Adrenal gland (tissue), 12 donors: ENCODE measurements around the gene RASA3. TPM values are rescaled to one million over a fixed set of nuclear protein-coding genes. Genes with fewer than 3 reads are reported as not detected.
"Not testable (repeated sequence)": the region's sequence is repeated elsewhere in the genome, so short reads cannot be mapped to it uniquely, and the experiment has no call there.

Experiments
- DNase-seq, 7 donors: peaks; one replicate each; pipeline ENCODE4 v3.0.0-alpha.2; 2019 to 2020
- H3K27ac ChIP-seq, 5 donors: fragments of 200-600 bp; sonication (generic) in 4 of 5; 1 replicate in 3 of 5; 2 replicates in 2 of 5; pipeline versions ENCODE4 v1.5.1 to v1.8.0; 2016 to 2020; ENCODE audit warnings: mild to moderate bottlenecking in 1 of 5
- H3K27me3 ChIP-seq: fragments of 200-600 bp; 2 replicates; pipeline ENCODE4 v1.8.0; 2021
- H3K36me3 ChIP-seq, 2 donors: fragments of 200-600 bp; replicated peaks in 1 of 2; 1 replicate in 1 of 2; 2 replicates in 1 of 2; pipeline versions ENCODE4 v1.5.1 to v1.8.0; 2018 to 2022
- H3K4me1 ChIP-seq, 2 donors: fragments of 200-600 bp; replicated peaks in 1 of 2; 1 replicate in 1 of 2; 2 replicates in 1 of 2; pipeline versions ENCODE4 v1.5.1 to v1.8.0; 2018 to 2021
- H3K4me3 ChIP-seq, 4 donors: fragments of 200-600 bp; sonication (generic) in 3 of 4; one replicate each; pipeline ENCODE4 v1.5.1; 2016 to 2018
- H3K9me3 ChIP-seq, 3 donors: fragments of 200-600 bp; sonication (generic) in 1 of 3; replicated peaks in 1 of 3; 1 replicate in 2 of 3; 2 replicates in 1 of 3; pipeline versions ENCODE4 v1.5.1 to v1.8.0; 2016 to 2021
- CTCF ChIP-seq, 6 experiments: fragments of 450-650 bp in 4 of 6; fragments of 200-600 bp in 2 of 6; sonication (generic) in 1 of 6; IDR thresholded peaks; 1 replicate in 5 of 6; 2 replicates in 1 of 6; pipeline versions ENCODE4 v1.5.1 to v1.8.0; 2016 to 2021; ENCODE audit warnings: antibody characterized with exemption in 6 of 6, mild to moderate bottlenecking in 2 of 6, moderate library complexity in 1 of 6
- POLR2A ChIP-seq, 2 donors: fragments of 450-650 bp; IDR thresholded peaks; one replicate each; pipeline ENCODE4 v1.6.1; 2017; ENCODE audit warnings: antibody characterized with exemption in 2 of 2, mild to moderate bottlenecking in 2 of 2, moderate library complexity in 1 of 2
- WGBS, 4 donors: extraction: QIAGEN DNeasy Blood & Tissue Kit in 2 of 4; methylation state at CpG; one replicate each; pipeline versions ENCODE4 v1.1.5 to v1.1.7; 2013 to 2017; 5-methylcytosine and 5-hydroxymethylcytosine counted together
- intact Hi-C, 2 donors: fragments of 100-400 bp; cut with DNase I; formaldehyde crosslinking; loops; one replicate each; pipeline versions ENCODE4 v1.14.1 to v1.15.0; 2022 to 2023
- polyA plus RNA-seq, 3 donors: library from polyadenylated mRNA; stranded (reverse); fragments of 200-250 nt in 2 of 3; fragments of 350-450 nt in 1 of 3; fragmentation: Illumina TruSeq in 1 of 3; extraction: RNeasy Lipid Tissue Mini Kit (QIAGEN cat#74804) in 1 of 3; gene quantifications; one replicate each; pipeline ENCODE4 v1.2.3, GENCODE V29; 2013 to 2014
- total RNA-seq, 9 donors: library from RNA; depleted of rRNA in 4 of 9; stranded (reverse); fragments of >200 nt in 4 of 9; fragments of 120-200 nt in 1 of 9; fragmentation: NEBNext Ultra II Directional in 1 of 9; extraction: Animal tissue kit (Norgen Biotek cat#: 25700) in 1 of 9; gene quantifications; one replicate each; pipeline versions ENCODE4 v1.1.0 to v1.2.4, GENCODE V29; 2013 to 2023
- donor health status: healthy with polysubstance abuse.
- donor health status: Bipolar disorder and iron deficiency.
- donor health status: DM: yes; HTN: yes; CAD: no.
- donor health status: DM: no; HTN: no; CAD: no.
- donor health status: DM: no; HTN: no; CAD: no.
- donor health status: DM: yes; HTN: yes; CAD: no.

Gene RASA3
- total and polyA plus RNA-seq, 12 donors = 2.2 to 11.7 (median 7.3) TPM

DNA sequence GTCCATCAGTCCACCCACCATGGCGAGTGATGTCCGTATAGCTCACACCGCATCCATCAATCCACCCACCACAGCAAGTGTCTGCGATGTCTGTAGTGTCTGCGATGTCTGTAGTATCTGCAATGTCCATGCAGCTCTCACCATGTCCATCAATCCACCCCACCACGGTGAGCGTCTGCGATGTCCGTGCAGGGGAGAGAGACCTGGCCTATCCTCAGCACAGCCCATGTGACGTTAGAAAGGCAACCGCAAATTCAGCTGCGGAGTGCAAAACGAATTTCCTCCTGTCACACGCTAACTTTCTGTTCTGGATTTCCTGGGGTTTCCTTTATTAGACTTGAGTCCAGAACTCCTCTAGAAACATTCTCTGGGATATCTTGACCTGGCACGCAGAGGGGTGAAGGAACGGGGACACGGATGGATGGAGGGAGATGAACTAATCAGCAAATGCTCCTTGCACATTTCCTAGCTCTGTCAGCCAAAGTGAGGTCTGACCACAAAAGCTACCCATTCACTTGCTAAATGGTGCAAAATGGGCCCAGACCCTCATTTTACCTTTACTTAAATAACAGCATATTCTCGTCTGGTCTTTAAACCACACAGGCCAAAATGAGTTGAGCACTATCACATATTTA lies 18.3 kb downstream of the RASA3 start:
- H3K27ac ChIP-seq = peak overlapping the region in 1 of 5 donors; percentile 65
- peak in 4 of 7 donors; percentile 6 to 23 (median 6) for DNase-seq
- no peaks in the 10 kb centered on the region for H3K4me1 ChIP-seq
- intact Hi-C loops = no loop called here
- WGBS, 4 donors = 80 to 89% (median 87%) methylated on average over 13 to 18 of the region's 18 CpGs
- H3K36me3 ChIP-seq = no peaks in the 10 kb centered on the region
- H3K9me3 ChIP-seq = no peaks in the 10 kb centered on the region
- no peaks in the 10 kb centered on the region for H3K27me3 ChIP-seq
- TF ChIP-seq CTCF (IDR thresholded peaks at IDR 0.05) (no peak), POLR2A (IDR thresholded peaks at IDR 0.05) (no peak)
- H3K4me3 ChIP-seq = no peak overlapping the region

GRCh38 chr13:114113395-114113794 lies 19.0 kb downstream of the RASA3 start:
- intact Hi-C loops, H3K9me3 ChIP-seq, H3K4me1 ChIP-seq, H3K4me3 ChIP-seq, H3K36me3 ChIP-seq, H3K27me3 ChIP-seq, DNase-seq, H3K27ac ChIP-seq: not testable (repeated sequence)
- 85 to 93% (median 92%) methylated on average over 5 to 15 of the region's 21 CpGs for WGBS, 4 donors

- no peaks in the 10 kb centered on the region for H3K36me3 ChIP-seq
- no peaks in the 10 kb centered on the region for H3K9me3 ChIP-seq
- no peak overlapping the region for H3K27ac ChIP-seq
- no peaks in the 10 kb centered on the region for H3K27me3 ChIP-seq
- no peak overlapping the region for H3K4me3 ChIP-seq
- 73 to 85% (median 77%) methylated on average over 5 to 12 of the region's 12 CpGs for WGBS, 4 donors
- no peaks in the 10 kb centered on the region for H3K4me1 ChIP-seq
- intact Hi-C loops = no loop called here
- DNase-seq = peak in 2 of 7 donors; percentile 4 to 33
- TF ChIP-seq POLR2A (IDR thresholded peaks at IDR 0.05) (no peak), CTCF (IDR thresholded peaks at IDR 0.05) (no peak)
Observed at GRCh38 chr13:114112826-114113322, 19.5 kb downstream of the RASA3 start.

- intact Hi-C loops = no loop called here
- 70 to 81% (median 78%) methylated on average over 9 to 25 of the region's 25 CpGs for WGBS, 4 donors
- no peak for TF ChIP-seq POLR2A (IDR thresholded peaks at IDR 0.05)
- no peak for TF ChIP-seq CTCF (IDR thresholded peaks at IDR 0.05)
- Histone ChIP-seq H3K27ac (no peak overlapping the region), H3K4me1 (no peaks in the 10 kb centered on the region), H3K27me3 (no peaks in the 10 kb centered on the region), H3K4me3 (no peak overlapping the region), H3K9me3 (no peaks in the 10 kb centered on the region), H3K36me3 (no peaks in the 10 kb centered on the region)
- peak in 3 of 7 donors; percentile 4 to 36 (median 8) for DNase-seq
Observed at GRCh38 chr13:114112231-114112825, 20.1 kb downstream of the RASA3 start.
